ENCODE measurements around the gene SAAL1. TPM values are rescaled to one million over a fixed set of nuclear protein-coding genes. Genes with fewer than 3 reads are reported as not detected.

The SAAL1 gene
- total RNA-seq, 1 experiment from 2014 or later = 41.2 TPM

DNA sequence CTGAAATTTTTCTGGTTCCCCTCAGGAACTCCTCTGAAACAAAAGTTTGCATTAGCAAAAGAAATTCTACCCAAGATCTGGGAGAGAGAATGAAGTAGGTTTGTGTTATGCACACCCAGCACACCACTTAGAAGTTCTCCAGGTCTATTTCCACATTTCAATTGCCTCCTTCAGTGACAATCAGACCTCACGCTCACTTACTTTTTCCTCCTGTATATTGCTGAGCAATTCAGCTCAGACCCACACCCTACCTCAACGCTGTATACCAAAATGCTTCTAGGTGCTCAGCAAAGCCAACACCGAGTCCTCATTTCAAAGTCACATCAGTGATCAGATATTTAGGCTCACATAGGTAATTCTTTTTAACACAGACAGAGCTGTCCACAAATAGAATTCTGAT is 45.7 kb upstream of the SAAL1 start:
- POLR2A ChIA-PET = no interaction called here
- intact Hi-C loops (cut with micrococcal nuclease) = no loop called here
- CTCF ChIA-PET = no interaction called here
- Histone ChIP-seq H3K9me2 (ENCODE audit: insufficient read depth) (no peaks in the 10 kb centered on the region), H3K4me1 (ENCODE audit: control insufficient read depth in 1 of 2, insufficient read depth in 2 of 2, low read length in 2 of 2) (no peaks in the 10 kb centered on the region), H3K4me2 (ENCODE audit: low read length) (no peak overlapping the region), H3K9me3 (ENCODE audit: control insufficient read depth in 1 of 2, insufficient read depth in 1 of 2, low read depth in 1 of 2, low read length in 2 of 2) (no peaks in the 10 kb centered on the region), H3K4me3 (replicated peaks in 1 of 2; ENCODE audit: low read depth in 1 of 2, low read length in 2 of 2) (no peak overlapping the region), H2AFZ (ENCODE audit: low read depth, low read length, poor library complexity, severe bottlenecking) (no peak overlapping the region), H3K27ac (ENCODE audit: low read depth, low read length) (no peak overlapping the region), H3K27me3 (ENCODE audit: insufficient read depth, low read length) (peaks cover 25% of the 10 kb centered on the region; the same call in 1 of the 2 replicates), H4K20me1 (ENCODE audit: insufficient read depth) (no peaks in the 10 kb centered on the region), H3K79me2 (ENCODE audit: insufficient read depth, low read length) (no peaks in the 10 kb centered on the region), H3K9ac (ENCODE audit: low read length) (no peak overlapping the region), H3K36me3 (ENCODE audit: control insufficient read depth in 1 of 2, insufficient read depth in 2 of 2, low read length in 2 of 2) (no peaks in the 10 kb centered on the region)
- no peak for TF ChIP-seq EZH2phosphoT487 (IDR thresholded peaks at IDR 0.05; ENCODE audit: borderline replicate concordance)
- TF ChIP-seq POLR2A (IDR thresholded peaks at IDR 0.05; ENCODE audit: borderline replicate concordance, extremely low read depth, insufficient read depth, insufficient read length) = no peak
- TF ChIP-seq ELF1 (IDR thresholded peaks at IDR 0.05; ENCODE audit: borderline replicate concordance, low read depth) = no peak
- no peak for TF ChIP-seq SRF (IDR thresholded peaks at IDR 0.05; ENCODE audit: low read depth)
- TF ChIP-seq EZH2 (IDR thresholded peaks at IDR 0.05) = no peak
- TF ChIP-seq SIN3A (IDR thresholded peaks at IDR 0.05; ENCODE audit: low read depth) = no peak
- ATAC-seq (no peak), DNase-seq (ENCODE audit: low read depth, low spot score) (no peak)
- RAD21 ChIA-PET (ENCODE audit: low non-redundant PET in 1 of 2, low total read pairs in 2 of 2, uncharacterized antibody in 2 of 2, unreplicated experiment in 2 of 2) = no interaction called here
- BruUV-seq (replicated peaks) = no TSS peak

DNA sequence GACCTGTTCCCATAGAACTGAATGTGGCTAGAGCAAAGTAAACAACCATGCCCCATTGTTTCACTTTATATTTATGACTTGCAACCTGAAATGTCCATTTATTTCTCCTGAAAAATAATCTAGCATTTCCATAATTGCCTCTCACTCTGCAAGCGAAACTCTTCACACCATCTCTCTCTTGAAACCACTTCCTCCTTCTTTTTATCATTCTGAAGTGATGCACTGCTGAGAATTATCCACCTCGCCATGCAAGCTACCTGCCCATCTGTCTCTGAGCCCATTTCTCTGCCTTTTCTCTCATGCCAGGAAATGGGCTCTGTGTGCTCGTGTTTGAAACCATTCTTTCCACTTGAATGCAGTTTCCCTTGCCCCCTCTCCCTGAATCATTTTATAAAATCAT is 40.0 kb upstream of the SAAL1 start:
- Histone ChIP-seq H2AFZ (ENCODE audit: low read depth, low read length, poor library complexity, severe bottlenecking) (no peak overlapping the region), H3K4me2 (ENCODE audit: low read length) (no peak overlapping the region), H3K4me1 (ENCODE audit: control insufficient read depth in 1 of 2, insufficient read depth in 2 of 2, low read length in 2 of 2) (peaks cover 0 to 11% of the 10 kb centered on the region in 2 experiments; a peak in 2 of 4 replicates), H3K79me2 (ENCODE audit: insufficient read depth, low read length) (no peaks in the 10 kb centered on the region), H3K4me3 (replicated peaks in 1 of 2; ENCODE audit: low read depth in 1 of 2, low read length in 2 of 2) (no peak overlapping the region), H3K9me3 (ENCODE audit: control insufficient read depth in 1 of 2, insufficient read depth in 1 of 2, low read depth in 1 of 2, low read length in 2 of 2) (no peaks in the 10 kb centered on the region), H3K27ac (ENCODE audit: low read depth, low read length) (no peak overlapping the region), H3K9ac (ENCODE audit: low read length) (no peak overlapping the region), H3K27me3 (ENCODE audit: insufficient read depth, low read length) (no peaks in the 10 kb centered on the region), H3K36me3 (ENCODE audit: control insufficient read depth in 1 of 2, insufficient read depth in 2 of 2, low read length in 2 of 2) (no peaks in the 10 kb centered on the region), H4K20me1 (ENCODE audit: insufficient read depth) (no peaks in the 10 kb centered on the region), H3K9me2 (ENCODE audit: insufficient read depth) (no peaks in the 10 kb centered on the region)
- no peak for ATAC-seq
- no peak for DNase-seq (ENCODE audit: low read depth, low spot score)
- no TSS peak for BruUV-seq (replicated peaks)
- ChIA-PET RAD21 (ENCODE audit: low non-redundant PET in 1 of 2, low total read pairs in 2 of 2, uncharacterized antibody in 2 of 2, unreplicated experiment in 2 of 2) (no interaction called here), POLR2A (no interaction called here), CTCF (interaction anchor here (1.0 to 1.6 kb wide), 3 partner anchors 30 to 98 kb away, joined by 4 to 9 read pairs (median 4); no protein-coding TSS in a partner anchor)
- intact Hi-C loops (cut with micrococcal nuclease) = no loop called here
- TF ChIP-seq ZNF274 (IDR thresholded peaks at IDR 0.05; ENCODE audit: low read depth, low read length) (no peak), EZH2phosphoT487 (IDR thresholded peaks at IDR 0.05; ENCODE audit: borderline replicate concordance) (no peak), ZFX (IDR thresholded peaks at IDR 0.05) (no peak), TCF7L2 (IDR thresholded peaks at IDR 0.05; ENCODE audit: borderline replicate concordance, extremely low read depth, insufficient read depth, insufficient read length) (no peak), YY1 (IDR thresholded peaks at IDR 0.05; ENCODE audit: extremely low read depth, insufficient replicate concordance, low read depth, low read length) (no peak)
- TF ChIP-seq, protein P1, sequence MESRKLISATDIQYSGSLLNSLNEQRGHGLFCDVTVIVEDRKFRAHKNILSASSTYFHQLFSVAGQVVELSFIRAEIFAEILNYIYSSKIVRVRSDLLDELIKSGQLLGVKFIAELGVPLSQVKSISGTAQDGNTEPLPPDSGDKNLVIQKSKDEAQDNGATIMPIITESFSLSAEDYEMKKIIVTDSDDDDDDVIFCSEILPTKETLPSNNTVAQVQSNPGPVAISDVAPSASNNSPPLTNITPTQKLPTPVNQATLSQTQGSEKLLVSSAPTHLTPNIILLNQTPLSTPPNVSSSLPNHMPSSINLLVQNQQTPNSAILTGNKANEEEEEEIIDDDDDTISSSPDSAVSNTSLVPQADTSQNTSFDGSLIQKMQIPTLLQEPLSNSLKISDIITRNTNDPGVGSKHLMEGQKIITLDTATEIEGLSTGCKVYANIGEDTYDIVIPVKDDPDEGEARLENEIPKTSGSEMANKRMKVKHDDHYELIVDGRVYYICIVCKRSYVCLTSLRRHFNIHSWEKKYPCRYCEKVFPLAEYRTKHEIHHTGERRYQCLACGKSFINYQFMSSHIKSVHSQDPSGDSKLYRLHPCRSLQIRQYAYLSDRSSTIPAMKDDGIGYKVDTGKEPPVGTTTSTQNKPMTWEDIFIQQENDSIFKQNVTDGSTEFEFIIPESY (IDR thresholded peaks at IDR 0.05; ENCODE audit: extremely low read depth, insufficient replicate concordance, low read length) = no peak
- TF ChIP-seq, protein P2, sequence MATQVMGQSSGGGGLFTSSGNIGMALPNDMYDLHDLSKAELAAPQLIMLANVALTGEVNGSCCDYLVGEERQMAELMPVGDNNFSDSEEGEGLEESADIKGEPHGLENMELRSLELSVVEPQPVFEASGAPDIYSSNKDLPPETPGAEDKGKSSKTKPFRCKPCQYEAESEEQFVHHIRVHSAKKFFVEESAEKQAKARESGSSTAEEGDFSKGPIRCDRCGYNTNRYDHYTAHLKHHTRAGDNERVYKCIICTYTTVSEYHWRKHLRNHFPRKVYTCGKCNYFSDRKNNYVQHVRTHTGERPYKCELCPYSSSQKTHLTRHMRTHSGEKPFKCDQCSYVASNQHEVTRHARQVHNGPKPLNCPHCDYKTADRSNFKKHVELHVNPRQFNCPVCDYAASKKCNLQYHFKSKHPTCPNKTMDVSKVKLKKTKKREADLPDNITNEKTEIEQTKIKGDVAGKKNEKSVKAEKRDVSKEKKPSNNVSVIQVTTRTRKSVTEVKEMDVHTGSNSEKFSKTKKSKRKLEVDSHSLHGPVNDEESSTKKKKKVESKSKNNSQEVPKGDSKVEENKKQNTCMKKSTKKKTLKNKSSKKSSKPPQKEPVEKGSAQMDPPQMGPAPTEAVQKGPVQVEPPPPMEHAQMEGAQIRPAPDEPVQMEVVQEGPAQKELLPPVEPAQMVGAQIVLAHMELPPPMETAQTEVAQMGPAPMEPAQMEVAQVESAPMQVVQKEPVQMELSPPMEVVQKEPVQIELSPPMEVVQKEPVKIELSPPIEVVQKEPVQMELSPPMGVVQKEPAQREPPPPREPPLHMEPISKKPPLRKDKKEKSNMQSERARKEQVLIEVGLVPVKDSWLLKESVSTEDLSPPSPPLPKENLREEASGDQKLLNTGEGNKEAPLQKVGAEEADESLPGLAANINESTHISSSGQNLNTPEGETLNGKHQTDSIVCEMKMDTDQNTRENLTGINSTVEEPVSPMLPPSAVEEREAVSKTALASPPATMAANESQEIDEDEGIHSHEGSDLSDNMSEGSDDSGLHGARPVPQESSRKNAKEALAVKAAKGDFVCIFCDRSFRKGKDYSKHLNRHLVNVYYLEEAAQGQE (IDR thresholded peaks at IDR 0.05; ENCODE audit: low read depth) = no peak
- TF ChIP-seq, protein P3, sequence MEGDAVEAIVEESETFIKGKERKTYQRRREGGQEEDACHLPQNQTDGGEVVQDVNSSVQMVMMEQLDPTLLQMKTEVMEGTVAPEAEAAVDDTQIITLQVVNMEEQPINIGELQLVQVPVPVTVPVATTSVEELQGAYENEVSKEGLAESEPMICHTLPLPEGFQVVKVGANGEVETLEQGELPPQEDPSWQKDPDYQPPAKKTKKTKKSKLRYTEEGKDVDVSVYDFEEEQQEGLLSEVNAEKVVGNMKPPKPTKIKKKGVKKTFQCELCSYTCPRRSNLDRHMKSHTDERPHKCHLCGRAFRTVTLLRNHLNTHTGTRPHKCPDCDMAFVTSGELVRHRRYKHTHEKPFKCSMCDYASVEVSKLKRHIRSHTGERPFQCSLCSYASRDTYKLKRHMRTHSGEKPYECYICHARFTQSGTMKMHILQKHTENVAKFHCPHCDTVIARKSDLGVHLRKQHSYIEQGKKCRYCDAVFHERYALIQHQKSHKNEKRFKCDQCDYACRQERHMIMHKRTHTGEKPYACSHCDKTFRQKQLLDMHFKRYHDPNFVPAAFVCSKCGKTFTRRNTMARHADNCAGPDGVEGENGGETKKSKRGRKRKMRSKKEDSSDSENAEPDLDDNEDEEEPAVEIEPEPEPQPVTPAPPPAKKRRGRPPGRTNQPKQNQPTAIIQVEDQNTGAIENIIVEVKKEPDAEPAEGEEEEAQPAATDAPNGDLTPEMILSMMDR (IDR thresholded peaks at IDR 0.05 in 2 of 3, conservative IDR thresholded peaks at IDR 0.05 in 1 of 3; ENCODE audit: borderline replicate concordance in 1 of 3, insufficient read depth in 1 of 3, low read depth in 2 of 3, low read length in 2 of 3) = no peak

All from HCT116 (cell line).